Right lobe of liver (tissue), 4 donors: ENCODE data around the gene ACTL7B.

Experiments
- POLR2A ChIP-seq: fragments of 450-650 bp; IDR thresholded peaks from one replicate; pipeline ENCODE4 v1.6.1; 2017; ENCODE audit warnings: antibody characterized with exemption, mild to moderate bottlenecking
- TF ChIP-seq, protein P1 (sequence below), 4 donors: fragments of 200-600 bp in 3 of 4; fragments of 450-650 bp in 1 of 4; IDR thresholded peaks; one replicate each; pipeline versions ENCODE4 v1.5.1 to v1.8.0; 2016 to 2022; ENCODE audit warnings: antibody characterized with exemption in 4 of 4, mild to moderate bottlenecking in 2 of 4
- donor health status: DM: no; HTN: no; CAD: no.
- donor health status: DM: no; HTN: no; CAD: no.
- donor health status: DM: no; HTN: yes; CAD: no.

DNA sequence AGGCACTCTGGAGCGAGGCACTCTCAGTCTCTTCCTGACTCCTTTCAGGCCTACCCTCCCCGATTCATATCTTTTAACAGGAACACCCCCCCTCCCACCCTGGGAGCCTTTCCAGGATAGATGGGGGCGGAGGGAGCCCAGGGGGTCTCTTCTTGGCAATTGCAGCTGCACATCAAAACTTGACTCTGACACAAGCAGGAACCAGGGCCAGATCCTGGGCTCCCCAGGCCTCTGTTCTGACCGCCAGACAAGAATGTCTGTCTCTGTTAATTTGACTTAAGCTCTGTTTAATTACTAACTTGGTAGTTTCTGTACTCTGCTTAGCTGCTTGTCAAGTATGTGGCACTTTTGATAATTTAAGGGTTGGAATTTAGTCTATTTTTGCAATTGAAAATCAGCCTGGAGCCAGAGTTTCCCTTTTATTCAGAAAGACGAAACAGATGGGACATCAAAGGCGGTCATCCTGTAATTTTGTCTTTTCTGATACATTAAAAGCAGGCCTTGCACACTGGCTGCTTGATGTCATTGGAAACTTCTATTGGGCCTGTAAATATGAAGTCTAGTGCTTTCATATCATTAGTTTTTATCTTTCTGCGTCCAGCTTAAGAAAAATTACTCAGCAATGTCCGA, 43.3 kb downstream of the ACTL7B start:
- TF ChIP-seq, protein P1, sequence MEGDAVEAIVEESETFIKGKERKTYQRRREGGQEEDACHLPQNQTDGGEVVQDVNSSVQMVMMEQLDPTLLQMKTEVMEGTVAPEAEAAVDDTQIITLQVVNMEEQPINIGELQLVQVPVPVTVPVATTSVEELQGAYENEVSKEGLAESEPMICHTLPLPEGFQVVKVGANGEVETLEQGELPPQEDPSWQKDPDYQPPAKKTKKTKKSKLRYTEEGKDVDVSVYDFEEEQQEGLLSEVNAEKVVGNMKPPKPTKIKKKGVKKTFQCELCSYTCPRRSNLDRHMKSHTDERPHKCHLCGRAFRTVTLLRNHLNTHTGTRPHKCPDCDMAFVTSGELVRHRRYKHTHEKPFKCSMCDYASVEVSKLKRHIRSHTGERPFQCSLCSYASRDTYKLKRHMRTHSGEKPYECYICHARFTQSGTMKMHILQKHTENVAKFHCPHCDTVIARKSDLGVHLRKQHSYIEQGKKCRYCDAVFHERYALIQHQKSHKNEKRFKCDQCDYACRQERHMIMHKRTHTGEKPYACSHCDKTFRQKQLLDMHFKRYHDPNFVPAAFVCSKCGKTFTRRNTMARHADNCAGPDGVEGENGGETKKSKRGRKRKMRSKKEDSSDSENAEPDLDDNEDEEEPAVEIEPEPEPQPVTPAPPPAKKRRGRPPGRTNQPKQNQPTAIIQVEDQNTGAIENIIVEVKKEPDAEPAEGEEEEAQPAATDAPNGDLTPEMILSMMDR (IDR thresholded peaks at IDR 0.05): no peak
- TF ChIP-seq POLR2A: no peak
